Small intestine (tissue), 7 donors: ENCODE data around the gene P2RY4. TPM values are rescaled to one million over a fixed set of nuclear protein-coding genes. Genes with fewer than 3 reads are reported as not detected.
A peak's percentile ranks its signal among the peaks of the same experiment; 100 is the strongest.
"Not testable (repeated sequence)": the region's sequence is repeated elsewhere in the genome, so short reads cannot be mapped to it uniquely, and the experiment has no call there.

ENCODE experiments used
- DNase-seq, 2 donors: peaks; one replicate each; pipeline versions ENCODE4 v3.0.0 to v3.0.0-alpha.2; 2013
- FAIRE-seq: peaks from 2 replicates; lab custom pipeline; 2012; peaks lifted over from hg19 to GRCh38; lab: Jason Lieb, UNC
- H3K27ac ChIP-seq, 3 donors: one replicate each; pipeline ENCODE4 v1.5.1; 2013; ENCODE audit warnings: low read length in 2 of 3, mild to moderate bottlenecking in 2 of 3, control low read depth in 1 of 3, inconsistent platforms in 1 of 3, low read depth in 1 of 3, moderate library complexity in 1 of 3
- H3K27me3 ChIP-seq, 3 donors: one replicate each; pipeline ENCODE4 v1.6.1; 2013; ENCODE audit warnings: low read length in 3 of 3, inconsistent platforms in 1 of 3; ENCODE audit not compliant: control insufficient read depth in 3 of 3, insufficient read depth in 3 of 3
- H3K36me3 ChIP-seq, 3 donors: one replicate each; pipeline ENCODE4 v1.6.1; 2013; ENCODE audit warnings: low read length in 3 of 3, inconsistent platforms in 1 of 3, low read depth in 1 of 3, mild to moderate bottlenecking in 1 of 3, moderate library complexity in 1 of 3; ENCODE audit not compliant: control insufficient read depth in 3 of 3, insufficient read depth in 2 of 3
- H3K4me1 ChIP-seq, 3 donors: one replicate each; pipeline ENCODE4 v1.6.1; 2013; ENCODE audit warnings: low read length in 2 of 3, inconsistent platforms in 1 of 3, low read depth in 1 of 3, mild to moderate bottlenecking in 1 of 3, moderate library complexity in 1 of 3; ENCODE audit not compliant: control insufficient read depth in 3 of 3, insufficient read depth in 2 of 3
- H3K4me3 ChIP-seq, 3 donors: one replicate each; pipeline ENCODE4 v1.5.1; 2013; ENCODE audit warnings: low read length in 3 of 3, control low read depth in 1 of 3, inconsistent platforms in 1 of 3, low read depth in 1 of 3, mild to moderate bottlenecking in 1 of 3, moderate library complexity in 1 of 3
- H3K9me3 ChIP-seq, 2 donors: one replicate each; pipeline ENCODE4 v1.6.1; 2013; ENCODE audit warnings: low read depth in 1 of 2, low read length in 1 of 2; ENCODE audit not compliant: control insufficient read depth in 2 of 2, insufficient read depth in 1 of 2
- WGBS, 3 donors: extraction: QIAGEN DNeasy Blood & Tissue Kit; methylation state at CpG; one replicate each; pipeline ENCODE4 v1.1.7; 2013; 5-methylcytosine and 5-hydroxymethylcytosine counted together
- polyA plus RNA-seq, 4 donors: library from polyadenylated mRNA; stranded (reverse) in 3 of 4; unstranded in 1 of 4; fragments of 200-250 nt in 3 of 4; fragments of 120-200 nt in 1 of 4; gene quantifications; one replicate each; pipeline versions ENCODE4 v1.2.1 to v1.2.3, GENCODE V29; 2013
- donor health status: healthy with polysubstance abuse.
- donor health status: control.
- donor health status: control.
- donor health status: Bipolar disorder and iron deficiency.
- donor health status: healthy.

The P2RY4 gene
- polyA plus RNA-seq, 4 donors = 0.12 to 5.0 (median 0.54) TPM; not detected in 1

DNA sequence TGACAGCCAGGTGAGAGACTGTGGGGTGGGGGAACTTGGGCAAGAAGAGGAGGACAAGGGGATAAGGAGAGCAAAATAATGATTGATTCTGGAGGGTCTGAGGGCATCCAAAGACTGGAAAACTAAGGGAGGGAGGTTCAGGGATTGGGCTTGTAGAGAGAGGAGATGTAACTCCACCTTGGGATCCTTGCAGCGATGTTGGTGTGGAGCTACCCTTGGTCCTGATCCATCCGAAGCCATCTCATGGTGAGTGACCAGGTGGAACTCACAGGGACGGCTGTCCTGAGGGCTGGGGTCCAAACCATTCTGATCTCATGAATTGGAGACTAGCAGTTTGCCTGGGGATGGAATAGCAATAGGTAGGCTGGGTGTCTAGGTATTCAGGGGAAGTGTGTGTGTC lies 20.6 kb upstream of the P2RY4 start:
- no peak for FAIRE-seq
- 91 to 95% (median 93%) methylated on average over 3 of the region's 3 CpGs for WGBS, 3 donors
- Histone ChIP-seq H3K27me3 (no peaks in the 10 kb centered on the region), H3K4me1 (no peaks in the 10 kb centered on the region), H3K36me3 (no peaks in the 10 kb centered on the region), H3K27ac (no peak overlapping the region), H3K4me3 (no peak overlapping the region), H3K9me3 (no peaks in the 10 kb centered on the region)
- DNase-seq = no peak

DNA sequence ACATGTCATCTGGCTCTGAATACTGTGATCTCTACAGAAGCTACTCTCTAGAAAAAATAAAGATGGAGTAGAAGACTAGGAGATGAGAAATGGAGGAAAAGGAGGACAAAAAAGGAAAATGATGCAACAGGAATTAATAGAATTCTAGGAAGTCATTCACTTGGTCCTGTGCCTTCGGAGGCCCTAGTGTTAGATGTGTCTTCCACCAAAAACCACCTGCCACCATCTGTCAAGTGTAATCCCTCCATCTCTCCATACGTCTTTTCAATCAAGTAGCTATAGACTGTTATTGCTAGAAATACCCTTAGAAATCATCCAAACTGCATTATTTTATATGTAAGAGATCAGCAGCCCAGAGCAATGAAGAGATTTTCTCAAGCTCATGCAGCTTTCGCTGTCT lies 19.1 kb upstream of the P2RY4 start:
- 86 to 96% (median 92%) methylated on average over 3 of the region's 3 CpGs for WGBS, 3 donors
- Histone ChIP-seq H3K36me3 (no peaks in the 10 kb centered on the region), H3K27ac (no peak overlapping the region), H3K9me3 (no peaks in the 10 kb centered on the region), H3K4me1 (no peaks in the 10 kb centered on the region), H3K27me3 (no peaks in the 10 kb centered on the region), H3K4me3 (no peak overlapping the region)
- FAIRE-seq (no peak), DNase-seq (no peak)

DNA sequence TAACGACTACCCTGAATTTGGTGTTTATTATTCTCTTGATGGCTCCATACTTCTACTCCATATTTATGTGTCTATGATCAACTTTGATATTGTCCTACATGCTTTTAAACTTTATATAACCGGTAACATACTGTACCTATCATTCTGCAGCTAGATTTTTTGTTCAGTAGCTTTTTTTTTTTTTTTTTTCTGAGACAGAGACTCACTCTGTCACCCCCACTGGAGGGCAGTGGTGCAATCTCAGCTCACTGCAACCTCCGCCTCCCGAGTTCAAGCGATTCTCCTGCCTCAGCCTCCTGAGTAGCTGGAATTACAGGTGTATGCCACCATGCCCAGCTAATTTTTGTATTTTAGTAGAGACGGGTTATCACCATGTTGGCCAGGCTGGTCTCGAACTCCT lies 14.0 kb upstream of the P2RY4 start:
- H3K27ac ChIP-seq, DNase-seq, FAIRE-seq, H3K4me3 ChIP-seq, H3K4me1 ChIP-seq, H3K27me3 ChIP-seq, H3K36me3 ChIP-seq, H3K9me3 ChIP-seq: not testable (repeated sequence)
- WGBS, 3 donors = 77 to 80% (median 79%) methylated on average over 7 of the region's 7 CpGs

DNA sequence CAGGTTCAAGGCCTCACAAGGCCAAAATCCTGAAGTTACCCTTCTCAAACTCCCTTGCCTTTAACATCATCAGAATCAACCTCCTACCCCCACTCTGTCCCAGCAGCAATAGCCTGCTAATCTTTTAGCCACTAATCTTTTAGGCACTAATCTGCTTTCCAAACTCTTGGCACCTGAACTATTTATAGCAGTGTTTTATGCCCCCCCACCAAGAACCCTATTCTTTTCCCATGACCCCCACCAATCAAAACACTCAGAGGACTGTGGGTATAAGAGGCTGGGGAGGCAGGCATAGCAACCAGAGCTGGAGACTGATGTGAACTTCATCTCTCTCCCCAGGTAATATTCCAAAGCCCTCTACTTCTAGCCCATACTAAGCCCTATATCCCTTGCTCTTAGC lies 8.0 kb upstream of the P2RY4 start, which contains the start of gene ARR3:
Gene ARR3 (plus strand): TSS at position 301 of the 400 bp plus-strand sequence. CDS start 1,052 bp downstream, outside the sequence.
- no peaks in the 10 kb centered on the region for H3K27me3 ChIP-seq
- H3K4me1 ChIP-seq = no peaks in the 10 kb centered on the region
- H3K27ac ChIP-seq = no peak within 1 kb of the TSS
- no peak for FAIRE-seq
- H3K4me3 ChIP-seq = no peak within 1 kb of the TSS
- H3K9me3 ChIP-seq = no peaks in the 10 kb centered on the region
- DNase-seq = no peak
- no peaks in the 10 kb centered on the region for H3K36me3 ChIP-seq

DNA sequence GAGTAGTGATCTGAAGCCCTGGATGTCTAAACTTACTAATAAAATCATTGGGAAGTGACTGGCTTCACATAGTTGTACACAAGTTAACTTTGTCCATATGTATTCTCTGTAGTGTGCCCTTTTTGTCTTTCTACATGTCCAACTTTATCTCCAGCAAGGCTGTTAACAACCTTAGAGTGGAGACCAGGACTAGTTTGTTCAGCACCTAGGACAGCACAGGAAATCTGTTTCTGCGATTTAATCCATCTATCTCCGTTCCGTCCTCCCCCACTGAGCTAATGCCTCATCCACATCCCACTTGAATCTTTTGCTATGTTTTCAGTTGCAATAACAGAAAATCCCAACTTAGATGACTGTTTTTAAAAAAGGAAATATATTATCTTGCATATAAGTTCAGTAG lies 4.8 kb upstream of the P2RY4 start:
- WGBS, 3 donors = 50 to 80% (median 77%) methylated on average over 3 of the region's 3 CpGs
- FAIRE-seq = no peak
- H3K36me3 ChIP-seq = no peaks in the 10 kb centered on the region
- H3K9me3 ChIP-seq = no peaks in the 10 kb centered on the region
- DNase-seq = no peak
- no peaks in the 10 kb centered on the region for H3K27me3 ChIP-seq
- H3K4me3 ChIP-seq = no peak overlapping the region
- H3K27ac ChIP-seq = no peak overlapping the region
- no peaks in the 10 kb centered on the region for H3K4me1 ChIP-seq

DNA sequence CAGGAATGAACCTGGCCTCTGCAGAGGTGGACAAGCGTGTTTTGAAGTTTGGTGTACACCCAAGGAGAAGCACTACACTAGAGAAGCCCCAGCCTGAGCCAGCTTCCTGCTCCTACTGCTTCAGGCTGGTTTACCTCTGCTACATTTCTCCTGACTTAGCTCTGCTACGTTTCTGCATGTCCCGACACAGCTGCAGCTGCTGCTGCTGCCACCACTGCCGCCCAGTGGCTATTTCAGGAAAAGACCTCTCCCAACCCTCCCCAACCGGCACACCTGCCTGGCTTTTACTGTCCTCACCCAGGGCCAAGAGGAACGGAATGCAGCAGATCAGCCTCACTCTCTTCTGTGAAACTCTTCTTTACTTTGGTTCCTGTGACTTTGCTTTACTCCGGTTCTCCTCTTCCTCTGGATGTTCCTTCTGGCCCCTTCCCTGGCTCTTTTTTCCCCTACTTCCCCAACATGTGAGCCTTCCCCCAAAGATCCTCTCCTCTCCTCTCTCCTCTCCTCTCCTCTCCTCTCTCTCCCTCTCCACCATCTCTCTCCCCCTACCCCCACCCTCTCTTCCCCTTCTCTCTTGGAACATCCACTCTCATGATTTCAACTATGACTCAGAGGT lies 3.1 kb upstream of the P2RY4 start:
- Histone ChIP-seq H3K9me3 (no peaks in the 10 kb centered on the region), H3K4me3 (no peak overlapping the region), H3K27me3 (no peaks in the 10 kb centered on the region), H3K36me3 (no peaks in the 10 kb centered on the region), H3K4me1 (no peaks in the 10 kb centered on the region), H3K27ac (no peak overlapping the region)
- WGBS, 3 donors = 16 to 30% (median 20%) methylated on average over 4 to 7 of the region's 7 CpGs
- no peak for FAIRE-seq
- peak; percentile 57 to 71 for DNase-seq

DNA sequence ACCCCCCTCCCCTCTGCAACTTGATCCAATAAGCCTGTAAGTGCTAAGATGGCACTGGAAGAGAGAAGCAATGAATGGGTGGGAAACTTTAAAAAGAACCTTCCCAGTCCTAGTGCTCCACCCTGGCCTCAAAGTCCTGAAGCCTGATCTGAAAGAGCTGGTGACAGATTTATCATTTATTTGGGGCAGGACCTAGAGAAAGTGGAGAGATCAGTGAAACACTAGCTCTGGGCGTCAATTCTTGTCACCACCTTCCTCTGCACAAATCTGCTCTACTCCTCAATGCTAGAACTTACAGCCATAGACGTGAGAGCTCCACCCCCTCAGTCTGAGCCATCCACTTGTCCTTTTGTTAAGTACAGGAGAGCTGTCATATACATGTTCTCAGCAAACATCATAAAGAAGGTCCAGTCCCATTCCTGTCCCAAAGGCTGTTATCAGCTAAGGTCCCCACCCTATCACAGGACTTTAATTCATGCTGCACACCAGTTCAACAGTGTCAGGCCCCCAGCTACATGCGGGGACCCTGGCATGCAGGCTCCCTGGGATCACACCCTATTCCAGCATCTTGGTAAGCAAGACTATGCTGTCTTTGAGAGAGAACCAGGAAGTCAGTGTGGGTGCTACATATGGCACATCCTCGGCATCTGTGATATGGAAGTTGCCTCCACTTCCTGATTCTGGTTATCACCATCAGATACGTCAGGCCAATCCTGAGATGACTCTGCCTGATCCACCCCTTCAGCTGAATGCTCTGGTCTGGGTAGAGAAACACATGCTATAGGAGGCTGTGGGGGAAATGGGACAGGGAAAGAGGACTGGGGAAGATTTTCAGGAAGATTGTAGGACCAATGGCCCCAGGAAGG lies 2.3 kb downstream of the P2RY4 start:
- Histone ChIP-seq H3K27me3 (no peaks in the 10 kb centered on the region), H3K4me3 (no peak overlapping the region), H3K27ac (no peak overlapping the region), H3K9me3 (no peaks in the 10 kb centered on the region), H3K4me1 (peaks cover 0 to 16% (median 0%) of the 10 kb centered on the region in 3 donors), H3K36me3 (no peaks in the 10 kb centered on the region)
- DNase-seq = peak; percentile 15 to 21
- FAIRE-seq = no peak
- WGBS, 3 donors = 59 to 79% (median 62%) methylated on average over 5 of the region's 5 CpGs

DNA sequence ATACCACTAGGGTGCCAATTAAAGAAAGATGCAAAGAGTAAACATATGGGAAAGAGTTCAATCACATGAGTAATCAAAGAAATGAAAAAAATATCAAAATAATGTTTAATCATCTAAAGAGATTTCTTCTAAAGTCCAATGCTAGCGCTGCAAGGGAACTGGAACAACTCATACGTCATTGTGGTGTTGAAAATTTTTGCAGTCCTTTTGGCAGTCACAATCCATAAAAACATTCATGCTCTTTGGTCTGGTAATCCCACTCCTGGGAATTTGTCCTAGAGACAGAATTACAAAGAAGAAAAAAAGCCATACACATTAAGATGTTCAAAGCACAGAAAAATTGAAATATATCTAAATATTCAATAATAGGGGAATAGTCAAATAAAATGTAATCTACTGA lies 4.6 kb downstream of the P2RY4 start:
- 63 to 86% (median 85%) methylated on average over 2 of the region's 2 CpGs for WGBS, 3 donors
- no peaks in the 10 kb centered on the region for H3K27me3 ChIP-seq
- H3K36me3 ChIP-seq = no peaks in the 10 kb centered on the region
- no peak overlapping the region for H3K27ac ChIP-seq
- FAIRE-seq = no peak
- no peak for DNase-seq
- no peak overlapping the region for H3K4me3 ChIP-seq
- H3K9me3 ChIP-seq = no peaks in the 10 kb centered on the region
- peaks cover 0 to 16% (median 0%) of the 10 kb centered on the region in 3 donors for H3K4me1 ChIP-seq
